NOMO-1 (cell line): Measurements from ENCODE around the gene DDIT3.
"Not testable (repeated sequence)": the region's sequence is repeated elsewhere in the genome, so short reads cannot be mapped to it uniquely, and the experiment has no call there.

Experiments
- DNase-seq, 2 experiments: peaks; one replicate each; lab custom pipeline; 2025; ENCODE audit not compliant: unreplicated experiment in 2 of 2; lab: John Stamatoyannopoulos, UW

Gene DDIT3, protein sequence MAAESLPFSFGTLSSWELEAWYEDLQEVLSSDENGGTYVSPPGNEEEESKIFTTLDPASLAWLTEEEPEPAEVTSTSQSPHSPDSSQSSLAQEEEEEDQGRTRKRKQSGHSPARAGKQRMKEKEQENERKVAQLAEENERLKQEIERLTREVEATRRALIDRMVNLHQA

GRCh38 chr12:57520053-57520818 lies at the start of gene DDIT3:
TSS of gene DDIT3 (minus strand) at chr12:57520514. CDS start at chr12:57517406, 3,108 bp downstream.
- DNase-seq, result peak; percentile 97

- no peak for DNase-seq
Observed at GRCh38 chr12:57569858-57570257, 49.5 kb upstream of the DDIT3 start.

DNA sequence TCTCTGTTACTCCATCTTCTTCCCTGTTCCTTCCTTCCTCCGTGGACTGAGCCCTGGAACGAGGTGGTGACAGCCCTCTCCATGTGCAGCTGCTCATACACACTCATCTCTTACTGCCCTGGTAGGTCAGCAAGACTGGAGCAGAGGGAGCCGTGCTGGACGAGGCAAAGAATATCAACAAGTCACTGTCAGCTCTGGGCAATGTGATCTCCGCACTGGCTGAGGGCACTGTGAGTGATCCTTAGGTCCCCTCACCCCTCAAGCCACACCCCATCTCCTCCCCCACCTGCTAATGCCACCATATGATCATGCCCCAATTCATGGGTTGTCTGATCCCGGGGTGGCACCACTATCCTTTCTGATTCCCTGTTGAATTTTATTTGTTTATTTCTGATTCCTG lies 48.5 kb upstream of the DDIT3 start:
- no peak for DNase-seq

DNA sequence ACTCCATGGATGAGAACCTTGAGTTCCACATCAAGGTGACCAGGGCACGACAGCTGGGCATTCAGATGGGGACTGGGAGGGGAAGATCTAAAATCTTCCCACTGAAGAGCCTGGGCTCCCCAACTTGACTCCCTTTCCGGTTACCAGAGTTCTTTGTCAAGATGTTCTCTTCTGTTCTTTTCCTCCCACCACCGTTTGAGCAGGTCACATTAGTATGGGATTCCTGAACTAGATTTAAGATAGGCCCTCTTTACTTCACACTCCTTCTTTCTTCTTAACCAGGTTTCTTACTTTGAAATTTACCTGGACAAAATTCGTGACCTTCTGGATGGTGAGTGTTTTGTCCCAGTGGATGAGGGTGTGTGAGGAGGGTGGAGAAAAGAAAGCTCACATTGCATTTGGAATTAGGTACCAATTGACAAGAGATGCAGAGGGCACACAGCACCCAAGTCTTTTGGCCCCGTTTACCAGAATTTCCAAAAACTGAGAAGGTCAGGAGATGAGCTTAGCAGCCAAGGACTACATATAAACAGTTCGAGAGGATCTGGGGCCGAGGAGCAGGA lies 43.9 kb upstream of the DDIT3 start:
- DNase-seq, result no peak

GRCh38 chr12:57563358-57563757 lies 43.0 kb upstream of the DDIT3 start:
- no peak for DNase-seq

- DNase-seq, result not testable (repeated sequence)
Observed at GRCh38 chr12:57561117-57561516, 40.8 kb upstream of the DDIT3 start.

DNA sequence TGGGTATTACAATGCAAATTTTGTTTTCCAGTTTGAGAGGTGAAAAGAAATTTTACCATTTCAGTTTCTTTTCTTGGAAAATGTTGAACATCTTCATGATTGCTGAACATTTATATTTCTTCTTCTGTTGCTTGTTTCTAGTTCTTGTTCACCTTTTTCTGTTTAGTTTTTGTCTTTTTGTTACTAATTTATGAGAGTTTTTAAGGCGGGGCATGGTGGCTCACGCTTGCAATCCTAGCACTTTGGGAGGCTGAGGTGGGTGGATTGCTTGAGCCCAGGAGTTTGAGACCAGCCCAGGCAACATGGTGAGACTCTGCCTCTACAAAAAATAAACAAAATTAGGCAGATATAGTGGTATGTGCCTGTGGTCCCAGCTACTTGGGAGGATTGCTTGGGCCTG lies 40.2 kb upstream of the DDIT3 start:
- no peak for DNase-seq

- DNase-seq, result no peak
Observed at GRCh38 chr12:57558864-57559263, 38.5 kb upstream of the DDIT3 start.

- DNase-seq, result no peak
Observed at GRCh38 chr12:57554897-57555296, 34.6 kb upstream of the DDIT3 start.

DNA sequence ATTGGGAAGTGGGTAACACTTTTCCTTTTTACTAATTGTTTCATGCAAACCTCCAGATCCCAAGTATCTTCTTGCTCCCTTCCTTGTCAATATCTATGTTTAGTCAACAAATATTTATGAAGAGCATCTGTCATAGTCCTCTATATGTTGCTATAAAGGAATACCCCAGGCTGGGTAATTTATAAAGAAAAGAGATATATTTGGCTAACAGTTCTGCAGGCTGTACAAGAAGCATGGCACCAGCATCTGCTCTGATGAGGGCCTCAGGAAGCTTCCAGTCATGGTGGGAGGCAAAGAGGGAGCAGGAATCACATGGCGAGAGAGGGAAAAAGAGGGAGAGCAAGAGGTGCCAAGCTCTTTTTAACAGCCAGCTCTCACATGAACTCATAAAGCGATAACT lies 34.1 kb upstream of the DDIT3 start:
- DNase-seq, result no peak

DNA sequence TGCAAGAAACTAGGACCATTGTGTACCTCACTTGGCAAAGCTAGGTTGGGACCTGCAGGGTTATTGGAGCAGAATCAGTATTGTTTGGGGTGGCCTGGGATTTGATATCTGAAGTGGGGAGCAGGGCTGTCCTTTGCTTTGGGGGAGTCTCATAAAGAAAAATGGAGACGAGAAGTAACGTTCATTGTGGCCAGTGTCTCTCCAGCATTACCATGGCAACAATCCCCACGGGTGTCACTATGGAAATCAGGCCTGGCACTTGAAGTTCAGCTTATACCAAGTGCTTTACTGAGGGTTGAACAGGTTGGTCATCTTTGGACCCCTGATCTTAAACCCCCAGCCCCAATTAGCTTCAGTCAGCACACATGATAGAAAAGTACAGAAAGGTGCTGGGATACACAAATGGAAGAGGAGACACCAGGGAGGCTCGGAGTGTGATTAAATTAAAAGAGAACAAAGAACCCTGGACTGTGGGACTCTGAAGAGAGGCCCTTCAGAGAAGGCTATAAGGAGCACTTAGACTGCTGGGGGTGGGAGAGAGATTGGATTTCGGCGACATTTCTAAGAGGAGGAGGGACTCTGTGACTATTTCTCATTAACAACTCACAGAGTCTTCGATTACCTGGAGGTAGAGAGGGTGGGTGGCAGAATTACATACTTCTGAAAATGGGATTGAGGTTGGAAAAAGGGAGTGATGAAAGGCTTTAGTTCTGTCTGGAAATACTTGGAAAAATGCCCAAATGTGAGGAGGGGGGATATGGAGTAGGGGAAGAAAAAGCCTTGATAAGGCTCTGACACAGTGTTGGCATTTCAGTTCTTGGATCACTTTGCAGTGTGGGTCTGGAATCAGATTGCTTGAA lies 33.3 kb upstream of the DDIT3 start:
- no peak for DNase-seq

GRCh38 chr12:57552835-57553313 lies 32.6 kb upstream of the DDIT3 start:
- no peak for DNase-seq

GRCh38 chr12:57552306-57552651 lies 32.0 kb upstream of the DDIT3 start:
- no peak for DNase-seq

- no peak for DNase-seq
Observed at GRCh38 chr12:57551637-57552305, 31.5 kb upstream of the DDIT3 start.

GRCh38 chr12:57550641-57551549 lies 30.6 kb upstream of the DDIT3 start:
- no peak for DNase-seq

DNA sequence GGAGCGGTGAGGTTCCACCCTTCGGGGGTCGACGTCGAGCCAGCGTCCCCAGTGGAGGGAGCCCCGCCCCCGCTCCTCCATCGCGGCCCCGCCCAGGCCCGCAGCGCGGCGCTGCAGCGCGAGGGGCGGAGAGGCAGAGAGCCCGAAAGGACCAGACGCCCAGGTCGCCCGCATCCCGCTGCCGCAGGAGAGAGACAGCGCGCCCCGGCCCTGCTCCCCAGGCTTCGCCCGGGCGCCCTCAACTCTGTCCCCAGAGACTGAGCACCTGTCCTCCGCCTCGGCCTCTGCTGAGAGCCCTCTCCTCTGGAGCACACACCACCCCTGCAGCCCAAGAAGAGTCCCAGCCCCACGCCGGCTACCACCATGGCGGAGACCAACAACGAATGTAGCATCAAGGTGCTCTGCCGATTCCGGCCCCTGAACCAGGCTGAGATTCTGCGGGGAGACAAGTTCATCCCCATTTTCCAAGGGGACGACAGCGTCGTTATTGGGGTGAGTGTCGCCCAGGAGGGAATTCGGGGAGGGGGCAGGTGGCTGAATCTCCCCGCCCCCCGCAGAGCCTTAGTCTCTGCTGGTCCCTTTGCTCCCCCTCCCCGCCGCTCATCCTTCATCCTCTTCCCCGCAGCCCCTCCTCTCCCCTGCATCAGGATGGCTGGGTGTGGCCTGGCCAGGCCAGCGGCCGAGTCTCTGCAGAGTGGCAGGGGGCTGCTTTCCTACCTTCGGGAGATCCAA lies 29.8 kb upstream of the DDIT3 start, which contains the start of gene KIF5A:
KIF5A (plus strand) TSS at position 136 of the 732 bp plus-strand sequence; CDS start at position 364, 228 bp downstream.
- DNase-seq, result no peak

- no peak for DNase-seq
Observed at GRCh38 chr12:57549203-57549908, 29.0 kb upstream of the DDIT3 start.

GRCh38 chr12:57548488-57548887 lies 28.2 kb upstream of the DDIT3 start:
- no peak for DNase-seq
